Kidney (tissue), 14 donors: ENCODE measurements around the gene KRTAP4-5. TPM values are rescaled to one million over a fixed set of nuclear protein-coding genes. Genes with fewer than 3 reads are reported as not detected.

ENCODE experiments used
- DNase-seq, 5 donors: peaks; one replicate each; pipeline ENCODE4 v3.0.0-alpha.2; 2013 to 2020
- FAIRE-seq: peaks from 2 replicates; lab custom pipeline; 2012; peaks lifted over from hg19 to GRCh38; lab: Jason Lieb, UNC
- H3K27ac ChIP-seq, 2 donors: one replicate each; pipeline ENCODE4 v1.7.0; 2013; ENCODE audit warnings: low read depth in 2 of 2, low read length in 2 of 2, inconsistent platforms in 1 of 2
- H3K27me3 ChIP-seq: one replicate; pipeline ENCODE4 v1.7.1; 2013; ENCODE audit warnings: low read length, inconsistent platforms; ENCODE audit not compliant: control insufficient read depth, insufficient read depth
- H3K36me3 ChIP-seq, 3 donors: one replicate each; pipeline versions ENCODE4 v1.7.0 to v1.7.1; 2013; ENCODE audit warnings: low read length in 3 of 3, control low read depth in 1 of 3, inconsistent platforms in 1 of 3; ENCODE audit not compliant: insufficient read depth in 3 of 3, control insufficient read depth in 2 of 3
- H3K4me1 ChIP-seq, 3 donors: one replicate each; pipeline versions ENCODE4 v1.7.0 to v1.7.1; 2013; ENCODE audit warnings: low read length in 3 of 3, inconsistent platforms in 1 of 3, low read depth in 1 of 3; ENCODE audit not compliant: control insufficient read depth in 2 of 3, insufficient read depth in 2 of 3
- H3K4me3 ChIP-seq, 3 donors: one replicate each; pipeline versions ENCODE4 v1.7.0 to v1.8.1; 2013; ENCODE audit warnings: low read length in 3 of 3, control low read depth in 1 of 3, inconsistent platforms in 1 of 3
- H3K9ac ChIP-seq, 3 donors: one replicate each; pipeline versions ENCODE4 v1.7.0 to v1.7.1; 2013; ENCODE audit warnings: low read length in 3 of 3, control low read depth in 1 of 3, inconsistent platforms in 1 of 3
- H3K9me3 ChIP-seq, 3 donors: one replicate each; pipeline versions ENCODE4 v1.7.0 to v1.7.1; 2013; ENCODE audit warnings: low read length in 3 of 3, control low read depth in 1 of 3, inconsistent platforms in 1 of 3; ENCODE audit not compliant: control insufficient read depth in 2 of 3, insufficient read depth in 1 of 3
- intact Hi-C: fragments of 100-400 bp; cut with DNase I; formaldehyde crosslinking; loops from one replicate; pipeline ENCODE4 v1.11.1; 2022
- polyA plus RNA-seq: library from polyadenylated mRNA; stranded (reverse); fragments of 350-450 nt; fragmentation: Illumina TruSeq; extraction: RNeasy Lipid Tissue Mini Kit (QIAGEN cat#74804); gene quantifications from one replicate; pipeline ENCODE4 v1.2.3, GENCODE V29; 2014; ENCODE audit warnings: low read depth, low replicate concordance; ENCODE audit not compliant: insufficient read depth
- total RNA-seq: library from RNA; stranded (reverse); fragmentation: NEBNext Ultra II Directional; extraction: Animal tissue kit (Norgen Biotek cat#: 25700); gene quantifications from one replicate; pipeline ENCODE4 v1.2.1, GENCODE V29; 2021
- TF ChIP-seq, protein P1 (sequence below): IDR thresholded peaks from 3 replicates; pipeline ENCODE4 v1.5.1; 2012; ENCODE audit warnings: mild to moderate bottlenecking, moderate library complexity, borderline replicate concordance; ENCODE audit not compliant: insufficient read depth; ENCODE audit errors: extremely low read depth
- donor health status: control.
- donor health status: control.
- donor health status: control.
- donor health status: control.
- donor health status: control.
- donor health status: DM: yes; HTN: yes; CAD: no.
- donor health status: Normal renal cell carcinoma (clear cell type).

KRTAP4-5 gene
- total and polyA plus RNA-seq, 2 donors from 2014 or later: not detected

DNA sequence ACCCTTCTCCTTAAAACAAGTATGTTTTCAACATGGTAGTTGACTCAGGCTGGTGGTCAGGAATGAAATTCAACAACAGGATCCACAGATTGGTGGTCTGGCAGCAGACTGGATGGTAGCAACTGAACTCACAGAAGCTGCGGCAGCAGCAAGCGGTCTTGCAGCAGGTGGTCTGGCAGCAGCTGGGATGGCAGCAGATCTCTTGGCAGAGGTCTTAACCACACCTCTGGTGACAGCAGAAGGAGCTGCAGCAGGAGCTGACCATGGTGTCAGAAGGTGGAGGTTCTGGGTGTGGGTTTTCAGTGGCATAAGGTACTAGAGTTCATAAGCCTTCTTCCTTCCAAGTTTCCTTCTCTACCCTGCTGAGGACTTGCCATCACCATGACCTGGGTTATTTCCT is 37.2 kb upstream of the KRTAP4-5 start:
- no peak overlapping the region for H3K4me3 ChIP-seq
- no peaks in the 10 kb centered on the region for H3K4me1 ChIP-seq
- intact Hi-C loops: no loop called here
- no peaks in the 10 kb centered on the region for H3K9me3 ChIP-seq
- no peak for DNase-seq
- H3K27me3 ChIP-seq: no peaks in the 10 kb centered on the region
- no peaks in the 10 kb centered on the region for H3K36me3 ChIP-seq
- TF ChIP-seq, protein P1, sequence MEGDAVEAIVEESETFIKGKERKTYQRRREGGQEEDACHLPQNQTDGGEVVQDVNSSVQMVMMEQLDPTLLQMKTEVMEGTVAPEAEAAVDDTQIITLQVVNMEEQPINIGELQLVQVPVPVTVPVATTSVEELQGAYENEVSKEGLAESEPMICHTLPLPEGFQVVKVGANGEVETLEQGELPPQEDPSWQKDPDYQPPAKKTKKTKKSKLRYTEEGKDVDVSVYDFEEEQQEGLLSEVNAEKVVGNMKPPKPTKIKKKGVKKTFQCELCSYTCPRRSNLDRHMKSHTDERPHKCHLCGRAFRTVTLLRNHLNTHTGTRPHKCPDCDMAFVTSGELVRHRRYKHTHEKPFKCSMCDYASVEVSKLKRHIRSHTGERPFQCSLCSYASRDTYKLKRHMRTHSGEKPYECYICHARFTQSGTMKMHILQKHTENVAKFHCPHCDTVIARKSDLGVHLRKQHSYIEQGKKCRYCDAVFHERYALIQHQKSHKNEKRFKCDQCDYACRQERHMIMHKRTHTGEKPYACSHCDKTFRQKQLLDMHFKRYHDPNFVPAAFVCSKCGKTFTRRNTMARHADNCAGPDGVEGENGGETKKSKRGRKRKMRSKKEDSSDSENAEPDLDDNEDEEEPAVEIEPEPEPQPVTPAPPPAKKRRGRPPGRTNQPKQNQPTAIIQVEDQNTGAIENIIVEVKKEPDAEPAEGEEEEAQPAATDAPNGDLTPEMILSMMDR: no peak
- no peak overlapping the region for H3K9ac ChIP-seq
- FAIRE-seq: no peak
- no peak overlapping the region for H3K27ac ChIP-seq

DNA sequence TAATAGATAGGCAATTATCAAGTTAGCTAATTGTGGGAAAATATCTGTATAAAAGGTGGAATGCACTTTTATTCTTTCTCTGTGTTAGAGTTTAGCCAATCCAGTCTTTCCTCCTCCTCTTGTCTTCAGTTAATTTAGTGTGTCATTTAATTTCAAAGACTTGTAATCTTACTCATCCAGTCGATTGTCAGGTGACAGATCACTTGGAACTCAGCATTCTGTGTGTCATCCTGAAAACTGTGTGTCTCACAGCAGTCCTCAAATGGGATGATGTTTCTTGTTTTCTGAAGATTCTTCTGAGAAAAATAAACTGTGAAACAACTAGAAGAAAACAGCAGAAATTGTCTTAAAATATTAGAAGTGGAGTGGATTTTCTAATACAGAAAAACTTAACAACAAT is 35.4 kb upstream of the KRTAP4-5 start:
- DNase-seq: no peak
- no peaks in the 10 kb centered on the region for H3K9me3 ChIP-seq
- intact Hi-C loops: no loop called here

DNA sequence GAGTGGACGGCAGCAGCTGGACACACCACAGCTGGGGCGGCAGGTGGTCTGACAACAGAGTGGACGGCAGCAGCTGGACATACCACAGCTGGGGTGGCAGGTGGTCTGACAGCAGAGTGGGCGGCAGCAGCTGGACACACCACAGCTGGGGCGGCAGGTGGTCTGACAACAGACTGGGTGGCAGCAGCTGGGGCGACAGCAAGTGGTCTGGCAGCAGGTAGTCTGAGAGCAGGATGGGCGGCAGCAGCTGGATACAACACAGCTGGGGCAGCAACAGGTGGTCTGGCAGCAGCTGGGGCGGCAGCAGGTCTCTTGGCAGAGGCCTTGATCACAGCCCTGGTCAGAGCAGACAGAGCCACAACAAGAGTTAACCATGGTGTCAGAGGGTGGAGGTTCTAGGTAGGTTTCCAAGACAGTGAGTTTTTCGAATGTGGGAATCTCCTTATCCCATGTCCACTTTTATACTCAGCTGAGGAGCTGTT is 34.9 kb upstream of the KRTAP4-5 start, which contains the start of gene KRTAP4-1:
TSS of gene KRTAP4-1 (minus strand) at position 432 of the 482 bp plus-strand sequence. CDS start at position 375, 57 bp downstream.
- no peak within 1 kb of the TSS for H3K27ac ChIP-seq
- H3K4me1 ChIP-seq: no peaks in the 10 kb centered on the region
- no peaks in the 10 kb centered on the region for H3K9me3 ChIP-seq
- no peak within 1 kb of the TSS for H3K9ac ChIP-seq
- DNase-seq: no peak
- TF ChIP-seq, protein P1: no peak
- H3K27me3 ChIP-seq: no peaks in the 10 kb centered on the region
- FAIRE-seq: no peak
- no peaks in the 10 kb centered on the region for H3K36me3 ChIP-seq
- intact Hi-C loops: no loop called here
- no peak within 1 kb of the TSS for H3K4me3 ChIP-seq

More for the DNA sequence above, 35.4 kb upstream of the KRTAP4-5 start:
- TF ChIP-seq, protein P1: no peak
- Histone ChIP-seq H3K27ac (no peak overlapping the region), H3K4me1 (no peaks in the 10 kb centered on the region), H3K9ac (no peak overlapping the region), H3K4me3 (no peak overlapping the region), H3K36me3 (no peaks in the 10 kb centered on the region), H3K27me3 (no peaks in the 10 kb centered on the region)
- FAIRE-seq: no peak
